H1 (cell line): ENCODE measurements around the gene DCXR. TPM values are rescaled to one million over a fixed set of nuclear protein-coding genes. Genes with fewer than 3 reads are reported as not detected.

Source experiments
- CTCF ChIA-PET: fragments of 300-600 bp; sonication (Branson Sonifier 250); formaldehyde crosslinking; loops from one replicate; lab custom pipeline; 2021; ENCODE audit not compliant: partially characterized antibody; lab: Charles Lee
- POLR2A ChIA-PET: fragments of 300-600 bp; sonication (Branson Sonifier 250); formaldehyde crosslinking; loops from one replicate; lab custom pipeline; 2021; ENCODE audit warnings: inconsistent platforms; ENCODE audit not compliant: partially characterized antibody; lab: Charles Lee
- DNase-seq, 2 experiments: peaks; one replicate each; pipeline versions ENCODE4 v3.0.0 to v3.0.0-alpha.2; 2010 to 2022; ENCODE audit warnings: low spot score in 2 of 2, low read depth in 1 of 2, mixed read lengths in 1 of 2
- FAIRE-seq: peaks from 2 replicates; lab custom pipeline; 2011; peaks lifted over from hg19 to GRCh38; lab: Jason Lieb, UNC
- H2AFZ ChIP-seq: 2 replicates; pipeline ENCODE4 v1.8.1; 2012; ENCODE audit warnings: low read length, inconsistent platforms
- H2AK5ac ChIP-seq: 2 replicates; pipeline ENCODE4 v1.6.1; 2013; ENCODE audit warnings: low read depth, low read length
- H2BK120ac ChIP-seq: replicated peaks from 2 replicates; pipeline ENCODE3; 2013; ENCODE audit warnings: low read depth, low read length, inconsistent platforms
- H2BK12ac ChIP-seq: 2 replicates; pipeline ENCODE4 v1.6.1; 2013; ENCODE audit warnings: low read depth, low read length
- H2BK15ac ChIP-seq: 2 replicates; pipeline ENCODE4 v1.6.1; 2013; ENCODE audit warnings: low read length
- H2BK20ac ChIP-seq: 2 replicates; pipeline ENCODE4 v1.6.1; 2013; ENCODE audit warnings: low read length
- H2BK5ac ChIP-seq: 2 replicates; pipeline ENCODE4 v1.6.1; 2013; ENCODE audit warnings: low read depth, low read length
- H3K14ac ChIP-seq: 2 replicates; pipeline ENCODE4 v1.6.1; 2013; ENCODE audit warnings: inconsistent platforms; ENCODE audit not compliant: insufficient read length
- H3K18ac ChIP-seq: 2 replicates; pipeline ENCODE4 v1.6.1; 2013; ENCODE audit warnings: low read length; ENCODE audit errors: extremely low read depth
- H3K23ac ChIP-seq: 2 replicates; pipeline ENCODE4 v1.6.1; 2013; ENCODE audit warnings: inconsistent platforms; ENCODE audit not compliant: insufficient read length
- H3K23me2 ChIP-seq: 2 replicates; pipeline ENCODE4 v1.6.1; 2013; ENCODE audit warnings: low read depth, low read length
- H3K27ac ChIP-seq: 2 replicates; pipeline ENCODE4 v1.6.1; 2011; ENCODE audit warnings: low read depth, low read length, inconsistent platforms
- H3K27me3 ChIP-seq, 4 experiments: replicated peaks in 1 of 4; 1 replicate in 1 of 4; 2 replicates in 3 of 4; pipeline versions ENCODE4 v1.6.1 to v1.8.1; 2011 to 2013; ENCODE audit warnings: low read length in 3 of 4, mild to moderate bottlenecking in 3 of 4, inconsistent platforms in 2 of 4, mixed read lengths in 2 of 4, moderate library complexity in 1 of 4; ENCODE audit not compliant: control insufficient read depth in 3 of 4, insufficient read depth in 3 of 4; ENCODE audit errors: extremely low read depth in 1 of 4
- H3K36me3 ChIP-seq, 4 experiments: 2 replicates each; pipeline versions ENCODE4 v1.6.1 to v1.8.1; 2011 to 2013; ENCODE audit warnings: mild to moderate bottlenecking in 4 of 4, low read length in 3 of 4, moderate library complexity in 2 of 4, control low read depth in 1 of 4, inconsistent platforms in 1 of 4; ENCODE audit not compliant: insufficient read depth in 4 of 4, control insufficient read depth in 2 of 4
- H3K4ac ChIP-seq: replicated peaks from 2 replicates; pipeline ENCODE3; 2013; ENCODE audit warnings: low read length, low read depth, mixed read lengths, inconsistent platforms; ENCODE audit not compliant: insufficient read length
- H3K4me1 ChIP-seq, 4 experiments: replicated peaks in 1 of 4; 1 replicate in 1 of 4; 2 replicates in 3 of 4; pipeline versions ENCODE4 v1.6.1 to v1.8.1; 2011 to 2013; ENCODE audit warnings: low read length in 3 of 4, inconsistent platforms in 2 of 4, mixed read lengths in 1 of 4; ENCODE audit not compliant: insufficient read depth in 4 of 4, control insufficient read depth in 3 of 4
- H3K4me2 ChIP-seq, 2 experiments: 2 replicates each; pipeline versions ENCODE4 v1.6.1 to v1.8.1; 2011 to 2013; ENCODE audit warnings: low read depth in 2 of 2, low read length in 2 of 2, control low read depth in 1 of 2, inconsistent platforms in 1 of 2, mild to moderate bottlenecking in 1 of 2; ENCODE audit not compliant: insufficient read depth in 1 of 2
- H3K4me3 ChIP-seq, 4 experiments: fragments of 200-600, 300-600 bp in 1 of 4; sonication (generic), shearing (Covaris generic), sonication (Bioruptor Twin) in 1 of 4; 2 replicates each; pipeline versions ENCODE4 v1.5.1 to v1.8.1; 2011 to 2016; ENCODE audit warnings: low read length in 4 of 4, low read depth in 3 of 4, control low read depth in 2 of 4, inconsistent platforms in 2 of 4, mild to moderate bottlenecking in 2 of 4, mixed read lengths in 1 of 4, moderate library complexity in 1 of 4; ENCODE audit not compliant: insufficient read depth in 2 of 4; ENCODE audit errors: extremely low read depth in 1 of 4
- H3K56ac ChIP-seq: replicated peaks from 2 replicates; pipeline ENCODE3; 2013; ENCODE audit warnings: low read depth, mild to moderate bottlenecking, mixed read lengths, low read length, inconsistent platforms; ENCODE audit not compliant: insufficient read length
- H3K79me1 ChIP-seq: 2 replicates; pipeline ENCODE4 v1.6.1; 2013; ENCODE audit warnings: low read depth, low read length, control low read depth
- H3K79me2 ChIP-seq, 2 experiments: 2 replicates each; pipeline versions ENCODE4 v1.6.1 to v1.8.1; 2012 to 2013; ENCODE audit warnings: low read length in 2 of 2, mild to moderate bottlenecking in 2 of 2, inconsistent platforms in 1 of 2; ENCODE audit not compliant: insufficient read depth in 2 of 2, control insufficient read depth in 1 of 2
- H3K9ac ChIP-seq, 4 experiments: replicated peaks in 1 of 4; 1 replicate in 1 of 4; 2 replicates in 3 of 4; pipeline versions ENCODE4 v1.6.1 to v1.8.1; 2011 to 2013; ENCODE audit warnings: low read depth in 3 of 4, low read length in 3 of 4, control low read depth in 2 of 4, mild to moderate bottlenecking in 2 of 4, moderate library complexity in 2 of 4, inconsistent platforms in 1 of 4; ENCODE audit errors: extremely low read depth in 1 of 4
- H3K9me3 ChIP-seq, 2 experiments: 2 replicates each; pipeline versions ENCODE4 v1.6.1 to v1.8.1; 2012 to 2013; ENCODE audit warnings: mild to moderate bottlenecking in 2 of 2, moderate library complexity in 2 of 2, control low read depth in 1 of 2, inconsistent platforms in 1 of 2, low read depth in 1 of 2, low read length in 1 of 2, mixed read lengths in 1 of 2; ENCODE audit not compliant: insufficient read depth in 2 of 2
- H4K20me1 ChIP-seq, 2 experiments: replicated peaks in 1 of 2; 2 replicates each; pipeline versions ENCODE3 to v1.8.1; 2011 to 2013; ENCODE audit warnings: inconsistent platforms in 2 of 2, low read length in 2 of 2, mild to moderate bottlenecking in 1 of 2; ENCODE audit not compliant: insufficient read depth in 2 of 2, control insufficient read depth in 1 of 2
- H4K5ac ChIP-seq: 2 replicates; pipeline ENCODE4 v1.6.1; 2013; ENCODE audit warnings: low read length, low read depth, mixed read lengths, inconsistent platforms; ENCODE audit not compliant: insufficient read length
- H4K8ac ChIP-seq: 2 replicates; pipeline ENCODE4 v1.8.0; 2013; ENCODE audit warnings: mild to moderate bottlenecking, moderate library complexity, low read length, inconsistent platforms; ENCODE audit not compliant: insufficient read depth; ENCODE audit errors: extremely low read depth
- H4K91ac ChIP-seq: replicated peaks from 2 replicates; pipeline ENCODE3; 2013; ENCODE audit warnings: low read length, mixed read lengths, inconsistent platforms; ENCODE audit not compliant: insufficient read length
- JUND ChIP-seq: IDR thresholded peaks from 2 replicates; pipeline ENCODE4 v1.6.1; 2011; ENCODE audit warnings: mild to moderate bottlenecking, improper control_type of control experiment, low read length
- SP1 ChIP-seq: IDR thresholded peaks from 2 replicates; pipeline ENCODE4 v1.6.1; 2011; ENCODE audit warnings: low read depth, low read length
- WGBS, 2 experiments: shearing (Covaris generic) in 1 of 2; methylation state at CpG; one replicate each; pipeline versions ENCODE4 v1.1.6 to v1.1.7; 2013 to 2015; ENCODE audit warnings: low lambda C conversion rate in 2 of 2, mixed read lengths in 2 of 2, inconsistent platforms in 1 of 2, low coverage in 1 of 2, missing lambda C conversion rate in 1 of 2; ENCODE audit not compliant: insufficient replicate concordance in 2 of 2, insufficient coverage in 1 of 2, insufficient read length in 1 of 2; ENCODE audit errors: extremely low coverage in 1 of 2, missing lambda C conversion rate in 1 of 2; 5-methylcytosine and 5-hydroxymethylcytosine counted together
- polyA plus RNA-seq, 7 experiments: library from polyadenylated mRNA; depleted of rRNA in 3 of 7; stranded (reverse) in 5 of 7; unstranded in 2 of 7; fragments of >200 nt in 5 of 7; fragments of 200-250 nt in 2 of 7; gene quantifications; 1 replicate in 5 of 7; 2 replicates in 1 of 7; 4 replicates in 1 of 7; pipeline versions ENCODE4 v1.2.1 to v1.2.3, GENCODE V29; 2011 to 2013; ENCODE audit warnings: missing spikeins in 2 of 7, mixed read lengths in 2 of 7
- total RNA-seq: library from RNA; stranded (reverse); fragmentation: NEBNext Ultra II Directional; extraction: Animal tissue kit (Norgen Biotek cat#: 25700); gene quantifications from 2 replicates; pipeline ENCODE4 v1.2.1, GENCODE V29; 2021

DCXR gene
- total and polyA plus RNA-seq, 2 of the 8 experiments (the other 6 are each of a cell fraction or from before 2014, with no cell fraction given), result 96.3 to 212 TPM

DNA sequence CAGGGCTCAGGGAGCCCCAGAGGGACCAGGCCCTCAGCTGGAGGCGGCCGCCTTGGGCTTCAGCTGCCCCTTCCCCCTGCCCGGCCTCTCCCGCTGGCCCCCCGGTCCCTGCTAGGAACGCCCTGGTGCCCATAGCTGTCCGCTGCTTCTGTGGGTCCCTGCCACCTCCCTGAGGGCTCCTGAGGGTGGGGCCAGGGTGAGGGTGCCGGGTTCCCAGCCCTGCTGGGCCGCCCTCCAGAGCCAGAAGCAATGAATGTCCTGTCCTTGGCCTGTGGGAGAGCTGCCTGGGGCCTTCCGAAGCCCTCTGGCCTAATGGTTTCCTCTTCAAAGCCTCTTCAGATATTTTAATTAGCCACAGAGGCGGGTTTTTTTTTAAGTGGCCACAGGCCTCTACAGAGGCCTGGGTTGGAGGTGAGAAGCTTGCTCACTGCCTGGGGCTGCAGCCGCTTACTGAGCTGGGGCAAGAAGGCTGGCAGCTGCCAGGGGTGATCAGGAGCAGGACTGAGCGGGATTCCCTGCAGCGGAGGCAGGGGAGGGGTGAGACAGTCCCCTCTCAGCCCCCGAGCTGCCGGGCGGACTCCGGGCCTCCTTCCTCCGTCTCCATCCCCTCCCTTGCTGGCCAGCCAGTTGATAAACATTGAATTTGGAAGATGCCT lies 24.7 kb downstream of the DCXR start:
- no peak overlapping the region for H3K14ac ChIP-seq
- no peak overlapping the region for H2BK15ac ChIP-seq
- TF ChIP-seq SP1, result no peak
- TF ChIP-seq JUND, result no peak
- DNase-seq (no peak), FAIRE-seq (no peak)
- no peak overlapping the region for H2AFZ ChIP-seq
- H2BK120ac ChIP-seq, result no peak overlapping the region
- H3K4me2 ChIP-seq, result no peak overlapping the region
- H4K8ac ChIP-seq, result no peak overlapping the region
- no peaks in the 10 kb centered on the region for H3K9me3 ChIP-seq
- no peak overlapping the region for H3K27ac ChIP-seq
- no peaks in the 10 kb centered on the region; a peak in 2 of 8 replicates for H3K36me3 ChIP-seq
- H2BK12ac ChIP-seq, result no peak overlapping the region
- H3K56ac ChIP-seq, result no peak overlapping the region
- no peak overlapping the region for H3K18ac ChIP-seq
- no peak overlapping the region for H3K23ac ChIP-seq
- H2BK20ac ChIP-seq, result no peak overlapping the region
- H3K4ac ChIP-seq, result no peak overlapping the region
- no peaks in the 10 kb centered on the region for H3K27me3 ChIP-seq
- H2BK5ac ChIP-seq, result no peak overlapping the region
- H2AK5ac ChIP-seq, result no peak overlapping the region
- no peaks in the 10 kb centered on the region for H3K79me2 ChIP-seq
- no peak overlapping the region for H4K91ac ChIP-seq
- WGBS, 2 experiments, result 94% methylated on average over 12 of the region's 19 CpGs; no CpG with 5 or more reads in 1 of the 2 experiments
- no peak overlapping the region for H3K9ac ChIP-seq
- H4K5ac ChIP-seq, result no peak overlapping the region
- H4K20me1 ChIP-seq, result peaks cover 3 to 7% of the 10 kb centered on the region in 2 experiments
- no peak overlapping the region for H3K4me3 ChIP-seq
- peaks cover 0 to 1% (median 0%) of the 10 kb centered on the region in 4 experiments; a peak in 1 of 7 replicates for H3K4me1 ChIP-seq
- no peaks in the 10 kb centered on the region for H3K23me2 ChIP-seq
- no peaks in the 10 kb centered on the region; the same call in 1 of the 2 replicates for H3K79me1 ChIP-seq
- ChIA-PET POLR2A (interaction anchor here (0.8 to 1.7 kb wide), 5 partner anchors 8 to 308 kb away, joined by 3 to 4 read pairs (median 3); partner anchors contain the start of gene CENPX), CTCF (interaction anchor here (0.9 to 1.8 kb wide), 5 partner anchors 8 to 53 kb away, joined by 3 to 7 read pairs (median 5); no protein-coding TSS in a partner anchor)
